ENCODE results near the gene DPYD.

The DPYD gene

GRCh38 chr1:97913506-97914139 is 7.2 kb downstream of the DPYD start:
- no peak for TF ChIP-seq CTCF (IDR thresholded peaks at IDR 0.05)
- Mint-ChIP-seq H3K36me3 (ENCODE audit: low read depth) (no peaks in the 10 kb centered on the region), H3K27me3 (ENCODE audit: low read depth, poor library complexity) (peaks cover 10% of the 10 kb centered on the region), H3K9me3 (no peaks in the 10 kb centered on the region), H3K4me3 (no peak overlapping the region), H3K27ac (no peak overlapping the region), H3K4me1 (peaks cover 5% of the 10 kb centered on the region)
- no peak for DNase-seq

- peaks cover 5% of the 10 kb centered on the region for H3K4me1 Mint-ChIP-seq
- H3K27ac Mint-ChIP-seq, result no peak overlapping the region
- no peak overlapping the region for H3K4me3 Mint-ChIP-seq
- H3K36me3 Mint-ChIP-seq (ENCODE audit: low read depth), result no peaks in the 10 kb centered on the region
- no peaks in the 10 kb centered on the region for H3K27me3 Mint-ChIP-seq (ENCODE audit: low read depth, poor library complexity)
- no peak for TF ChIP-seq CTCF (IDR thresholded peaks at IDR 0.05)
- DNase-seq, result no peak
- H3K9me3 Mint-ChIP-seq, result no peaks in the 10 kb centered on the region
Observed at GRCh38 chr1:97911266-97912215, 9.3 kb downstream of the DPYD start.

- peaks cover 5% of the 10 kb centered on the region for H3K4me1 Mint-ChIP-seq
- H3K9me3 Mint-ChIP-seq, result no peaks in the 10 kb centered on the region
- no peak overlapping the region for H3K4me3 Mint-ChIP-seq
- no peak for DNase-seq
- H3K36me3 Mint-ChIP-seq (ENCODE audit: low read depth), result no peaks in the 10 kb centered on the region
- no peak for TF ChIP-seq CTCF (IDR thresholded peaks at IDR 0.05)
- H3K27me3 Mint-ChIP-seq (ENCODE audit: low read depth, poor library complexity), result no peaks in the 10 kb centered on the region
- H3K27ac Mint-ChIP-seq, result no peak overlapping the region
Observed at GRCh38 chr1:97909266-97909665, 11.6 kb downstream of the DPYD start.

GRCh38 chr1:97907886-97908285 is 12.9 kb downstream of the DPYD start:
- no peak for DNase-seq
- H3K27ac Mint-ChIP-seq, result no peak overlapping the region
- H3K4me3 Mint-ChIP-seq, result no peak overlapping the region
- no peak for TF ChIP-seq CTCF (IDR thresholded peaks at IDR 0.05)
- no peaks in the 10 kb centered on the region for H3K4me1 Mint-ChIP-seq
- H3K9me3 Mint-ChIP-seq, result no peaks in the 10 kb centered on the region
- no peaks in the 10 kb centered on the region for H3K27me3 Mint-ChIP-seq (ENCODE audit: low read depth, poor library complexity)
- H3K36me3 Mint-ChIP-seq (ENCODE audit: low read depth), result no peaks in the 10 kb centered on the region

- no peak overlapping the region for H3K4me3 Mint-ChIP-seq
- no peaks in the 10 kb centered on the region for H3K36me3 Mint-ChIP-seq (ENCODE audit: low read depth)
- no peaks in the 10 kb centered on the region for H3K4me1 Mint-ChIP-seq
- H3K27ac Mint-ChIP-seq, result no peak overlapping the region
- DNase-seq, result no peak
- no peaks in the 10 kb centered on the region for H3K27me3 Mint-ChIP-seq (ENCODE audit: low read depth, poor library complexity)
- TF ChIP-seq CTCF (IDR thresholded peaks at IDR 0.05), result no peak
- no peaks in the 10 kb centered on the region for H3K9me3 Mint-ChIP-seq
Observed at GRCh38 chr1:97906567-97907241, 14.1 kb downstream of the DPYD start.

All from nephron progenitor cell (in vitro differentiated cells).